ENCODE measurements around the gene SPINK1.
"Not testable (repeated sequence)": the region's sequence is repeated elsewhere in the genome, so short reads cannot be mapped to it uniquely, and the experiment has no call there.

The SPINK1 gene

DNA sequence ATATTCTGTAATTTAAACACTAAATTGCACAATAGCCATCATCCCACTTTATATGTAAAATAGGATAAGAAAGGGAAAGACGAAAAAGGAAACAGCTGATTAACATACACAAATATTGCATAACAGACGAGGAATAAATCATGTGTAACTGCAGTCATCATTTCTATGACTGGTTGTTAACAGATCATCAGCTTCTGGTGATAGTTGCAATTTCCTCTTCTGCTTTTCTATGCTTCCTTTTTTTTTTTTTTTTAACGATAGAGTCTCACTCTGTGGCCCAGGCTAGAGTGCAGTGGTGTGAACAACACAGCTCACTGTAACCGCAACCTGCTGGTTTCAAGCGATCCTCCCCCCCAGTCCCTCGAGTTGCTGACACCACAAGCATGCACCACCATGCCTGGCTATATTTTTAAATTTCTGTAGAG, 26.4 kb downstream of the SPINK1 start:
- no peak for DNase-seq (ENCODE audit: low read depth)

DNA sequence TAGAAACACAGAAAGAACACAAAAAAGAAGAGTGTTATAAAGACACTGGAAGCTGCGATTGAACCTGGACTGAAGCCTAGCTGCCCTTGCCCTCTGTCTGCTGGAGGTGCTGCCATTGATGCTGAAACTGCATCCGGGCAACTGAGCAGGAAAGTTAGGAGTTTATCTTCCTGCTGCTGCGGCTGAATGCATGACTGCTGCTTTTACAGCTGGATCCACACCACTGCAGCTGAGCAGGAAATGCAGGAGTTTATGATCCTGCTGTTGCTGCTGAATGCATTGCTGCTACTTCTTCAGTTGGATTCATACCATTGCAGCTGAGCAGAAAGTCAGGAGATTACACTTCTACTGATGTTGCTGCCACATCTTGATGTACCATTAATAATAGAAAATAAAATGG, 27.1 kb downstream of the SPINK1 start:
- no peak for DNase-seq (ENCODE audit: low read depth)

DNA sequence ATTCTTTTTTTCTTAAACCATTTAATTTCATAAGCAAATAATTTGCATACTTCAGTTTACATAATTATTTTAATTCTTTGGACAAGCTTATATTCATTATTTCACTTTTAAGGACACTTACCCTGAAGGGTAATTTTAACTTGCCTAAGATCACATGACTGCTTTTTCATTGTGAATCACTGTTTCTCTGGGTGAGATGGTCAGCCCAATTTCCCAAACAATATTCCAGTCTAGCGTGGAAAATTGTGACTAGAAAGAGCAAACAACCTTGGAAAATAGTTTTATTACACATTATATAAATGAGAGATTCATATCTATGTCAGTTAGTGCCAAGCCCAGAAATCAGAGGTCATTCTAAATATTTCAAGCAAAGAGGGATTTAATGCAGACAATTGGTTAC, 27.5 kb downstream of the SPINK1 start:
- no peak for DNase-seq (ENCODE audit: low read depth)

DNA sequence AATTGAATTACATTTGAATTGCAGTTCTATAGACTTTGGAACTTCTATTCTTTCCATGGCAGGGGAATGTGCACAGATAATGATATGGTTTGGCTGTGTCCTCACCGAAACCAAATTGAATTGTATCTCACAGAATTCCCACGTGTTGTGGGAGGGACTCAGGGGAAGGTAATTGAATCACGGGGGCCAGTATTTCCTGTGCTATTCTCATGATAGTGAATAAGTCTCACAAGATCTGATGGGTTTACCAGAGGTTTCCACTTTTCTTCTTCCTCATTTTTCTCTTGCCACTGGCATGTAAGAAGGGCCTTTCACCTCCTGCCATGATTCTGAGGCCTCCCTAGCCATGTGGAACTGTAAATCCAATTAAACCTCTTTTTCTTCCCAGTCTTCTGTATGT, 28.3 kb downstream of the SPINK1 start:
- not testable (repeated sequence) for DNase-seq (ENCODE audit: low read depth)

DNA sequence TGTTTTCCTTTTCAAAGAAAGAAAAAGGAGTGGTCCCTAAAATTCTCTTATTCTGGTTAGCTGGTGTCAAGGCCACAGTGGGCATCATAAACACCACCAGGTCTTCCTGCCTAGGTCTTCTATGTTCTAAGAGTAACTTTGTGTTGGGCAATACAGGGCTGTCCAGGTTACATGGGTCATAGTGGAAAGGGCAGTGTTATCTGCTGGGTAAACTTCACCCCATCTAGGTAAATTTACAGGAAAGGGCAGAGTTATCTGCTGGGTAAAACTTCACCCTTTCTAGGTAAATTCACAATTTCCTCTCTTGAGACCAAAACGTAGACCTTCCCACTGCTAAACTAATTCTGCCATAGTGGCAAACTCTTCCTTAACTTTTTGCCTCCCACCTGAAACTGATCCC, 30.0 kb downstream of the SPINK1 start:
- no peak for DNase-seq (ENCODE audit: low read depth)

DNA sequence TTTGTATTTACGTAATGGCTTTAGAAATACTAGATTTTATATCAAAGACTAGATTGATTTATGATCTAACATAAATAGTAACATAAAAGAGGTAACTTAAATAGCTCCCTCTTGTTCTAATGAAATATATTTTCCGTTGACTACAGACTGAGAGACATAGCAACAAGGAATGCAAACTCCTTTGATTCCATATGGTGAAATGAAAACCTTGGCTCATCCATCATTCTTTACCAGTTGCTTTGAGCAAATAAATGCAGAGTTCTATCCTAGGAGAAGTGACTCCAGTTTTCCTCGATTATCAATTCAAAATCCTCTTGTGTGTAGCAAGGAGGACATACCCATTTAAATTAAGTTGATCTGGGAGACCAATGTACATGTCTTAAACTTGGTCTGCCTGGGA, 31.0 kb downstream of the SPINK1 start:
- DNase-seq (ENCODE audit: low read depth) = no peak

DNA sequence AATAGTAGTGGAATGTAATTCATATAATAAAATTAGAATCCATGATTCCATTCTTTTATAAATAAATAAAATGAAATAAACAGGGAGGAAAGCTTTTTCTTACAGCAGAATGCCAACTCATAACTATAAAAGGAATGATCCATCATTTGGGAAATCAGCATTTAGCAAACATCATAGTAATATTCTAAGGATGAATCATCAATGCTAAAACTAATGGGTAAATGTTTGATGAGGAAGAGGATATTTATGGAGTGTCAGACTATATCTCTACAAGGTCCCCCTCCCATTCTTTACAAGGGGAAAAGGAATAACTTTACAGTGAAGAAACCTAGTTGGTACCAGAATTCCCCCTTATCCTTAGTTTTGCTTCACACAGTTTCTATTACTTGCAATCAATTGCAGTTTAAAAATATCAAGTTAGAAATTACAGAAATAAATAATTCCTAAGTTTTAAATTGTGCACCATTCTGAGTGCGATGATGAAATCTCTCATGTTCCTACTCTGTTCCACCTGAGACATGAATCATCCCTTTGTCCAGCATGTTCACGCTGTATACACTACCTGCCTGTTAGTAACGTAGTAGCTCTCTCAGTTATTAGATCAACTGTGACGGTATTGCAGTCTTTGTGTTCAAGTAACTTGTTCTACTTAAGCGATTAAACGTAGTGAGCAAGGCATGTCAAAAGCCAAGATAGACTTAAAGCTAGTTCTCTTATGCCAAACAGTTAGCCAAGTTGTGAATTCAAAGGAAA, 34.7 kb downstream of the SPINK1 start:
- DNase-seq (ENCODE audit: low read depth) = no peak

DNA sequence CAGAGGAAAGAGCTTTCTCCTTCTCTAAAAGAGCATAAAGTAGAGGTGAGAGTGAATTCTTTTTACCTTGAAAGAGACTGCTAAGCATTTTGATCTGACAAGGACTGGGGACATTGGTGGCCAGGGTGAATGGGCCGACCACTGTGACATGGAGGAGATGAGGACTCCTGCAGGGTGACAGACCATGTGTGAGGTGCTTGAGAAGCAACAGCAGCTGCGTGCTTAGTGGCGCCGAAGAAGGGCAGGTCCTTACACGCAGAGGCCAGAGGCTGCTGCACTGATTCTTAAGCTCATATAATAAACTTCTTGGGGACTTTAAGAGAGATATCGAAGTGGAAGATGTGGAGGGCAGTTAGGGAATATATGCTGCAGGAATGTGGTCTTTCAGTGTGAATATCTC, 40.3 kb downstream of the SPINK1 start:
- no peak for DNase-seq (ENCODE audit: low read depth)

DNA sequence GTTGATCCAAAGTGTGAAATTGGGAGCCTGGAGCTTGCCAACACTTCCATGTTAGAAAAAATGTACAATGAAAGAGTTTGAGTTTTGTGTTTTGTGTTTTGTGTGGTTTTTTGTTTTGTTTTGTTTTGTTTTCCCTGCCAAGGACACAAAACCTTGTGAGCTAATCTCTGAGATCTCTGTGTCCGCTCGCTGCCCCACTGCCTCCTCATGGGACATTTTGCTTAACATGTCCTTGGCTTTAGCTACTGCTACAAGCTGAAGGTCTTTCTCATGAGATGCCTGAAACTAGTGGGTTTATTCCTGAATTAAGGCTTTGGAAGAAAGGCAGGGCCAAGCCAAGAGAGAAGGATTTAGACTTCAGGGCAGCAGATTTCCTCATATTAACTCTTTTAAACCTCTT, 41.7 kb downstream of the SPINK1 start:
- DNase-seq (ENCODE audit: low read depth) = no peak

DNA sequence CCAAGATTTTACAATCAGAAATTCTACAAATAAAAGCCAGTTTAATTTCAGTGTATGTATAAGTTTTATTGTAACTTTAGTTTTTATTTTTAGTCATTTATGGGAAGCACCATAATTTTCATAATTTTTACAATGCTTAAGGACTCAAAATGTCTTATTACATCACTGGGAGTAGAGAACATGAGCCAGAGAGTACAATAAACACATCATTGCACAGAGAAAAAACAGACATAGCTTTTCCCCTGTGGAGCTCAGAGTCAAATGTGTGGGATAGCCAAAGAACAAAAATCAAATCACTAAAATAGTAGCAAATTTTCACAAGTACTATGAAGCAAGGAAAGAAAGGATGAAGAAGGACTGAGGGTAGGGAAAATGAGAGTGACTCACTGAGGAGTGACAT, 43.4 kb downstream of the SPINK1 start:
- no peak for DNase-seq (ENCODE audit: low read depth)

DNA sequence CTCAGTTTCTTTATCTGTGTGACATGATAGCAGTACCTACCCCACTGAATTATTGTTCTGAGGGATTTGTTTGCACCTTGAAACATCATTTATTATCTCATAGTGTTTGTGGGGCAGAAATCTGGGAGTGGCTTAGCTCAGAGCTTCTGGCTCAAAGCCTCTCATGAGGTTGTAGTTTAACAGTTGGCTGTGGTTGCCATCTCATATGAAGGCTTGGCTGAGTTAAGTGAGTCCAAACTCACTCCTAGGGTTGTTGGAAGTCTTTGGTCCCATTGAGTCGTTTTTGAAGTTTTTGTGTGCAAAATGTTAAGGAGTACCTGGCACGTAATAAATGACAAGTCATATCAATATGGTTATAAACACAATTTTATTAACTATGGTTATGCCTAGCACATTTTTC, 45.3 kb downstream of the SPINK1 start:
- DNase-seq (ENCODE audit: low read depth) = no peak

DNA sequence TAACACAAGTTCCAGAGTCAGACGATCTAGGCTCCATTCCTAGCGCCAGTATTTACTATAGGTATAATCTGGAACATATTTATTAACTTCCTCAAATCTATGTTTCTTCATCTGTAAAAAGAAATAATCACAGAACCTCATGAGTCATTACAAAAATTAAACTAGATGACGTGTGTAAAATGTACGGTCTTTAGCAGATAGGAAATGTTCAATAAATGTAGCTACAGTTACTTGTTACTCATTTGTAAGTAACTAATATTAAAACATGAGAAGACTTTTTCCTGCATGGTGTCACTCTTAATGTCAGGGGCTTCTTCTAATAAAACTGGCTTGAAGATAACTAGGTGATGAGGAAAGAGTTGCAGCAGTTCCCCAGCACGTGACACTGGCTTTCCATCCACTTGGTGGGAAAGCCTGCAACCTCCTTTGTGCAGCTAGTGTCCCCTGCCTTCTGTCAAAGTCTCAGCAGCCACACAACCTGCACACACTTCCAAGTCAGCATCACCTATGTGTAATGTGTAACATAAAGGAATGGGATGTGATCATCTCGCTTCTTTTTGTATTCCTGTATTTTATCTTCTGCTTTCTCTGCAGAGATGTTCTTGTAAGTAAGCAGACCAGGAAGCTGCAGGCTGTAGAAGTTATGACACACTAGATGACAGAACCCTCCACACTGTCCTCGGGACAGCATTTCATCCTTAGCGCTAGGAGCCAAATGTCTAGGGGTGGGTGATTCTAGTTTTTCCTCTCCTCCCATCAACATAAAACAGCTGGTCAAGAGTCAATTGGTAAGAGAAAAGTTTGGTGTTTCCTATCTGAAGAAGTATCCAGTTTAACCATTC, 47.1 kb downstream of the SPINK1 start:
- no peak for DNase-seq (ENCODE audit: low read depth)

DNA sequence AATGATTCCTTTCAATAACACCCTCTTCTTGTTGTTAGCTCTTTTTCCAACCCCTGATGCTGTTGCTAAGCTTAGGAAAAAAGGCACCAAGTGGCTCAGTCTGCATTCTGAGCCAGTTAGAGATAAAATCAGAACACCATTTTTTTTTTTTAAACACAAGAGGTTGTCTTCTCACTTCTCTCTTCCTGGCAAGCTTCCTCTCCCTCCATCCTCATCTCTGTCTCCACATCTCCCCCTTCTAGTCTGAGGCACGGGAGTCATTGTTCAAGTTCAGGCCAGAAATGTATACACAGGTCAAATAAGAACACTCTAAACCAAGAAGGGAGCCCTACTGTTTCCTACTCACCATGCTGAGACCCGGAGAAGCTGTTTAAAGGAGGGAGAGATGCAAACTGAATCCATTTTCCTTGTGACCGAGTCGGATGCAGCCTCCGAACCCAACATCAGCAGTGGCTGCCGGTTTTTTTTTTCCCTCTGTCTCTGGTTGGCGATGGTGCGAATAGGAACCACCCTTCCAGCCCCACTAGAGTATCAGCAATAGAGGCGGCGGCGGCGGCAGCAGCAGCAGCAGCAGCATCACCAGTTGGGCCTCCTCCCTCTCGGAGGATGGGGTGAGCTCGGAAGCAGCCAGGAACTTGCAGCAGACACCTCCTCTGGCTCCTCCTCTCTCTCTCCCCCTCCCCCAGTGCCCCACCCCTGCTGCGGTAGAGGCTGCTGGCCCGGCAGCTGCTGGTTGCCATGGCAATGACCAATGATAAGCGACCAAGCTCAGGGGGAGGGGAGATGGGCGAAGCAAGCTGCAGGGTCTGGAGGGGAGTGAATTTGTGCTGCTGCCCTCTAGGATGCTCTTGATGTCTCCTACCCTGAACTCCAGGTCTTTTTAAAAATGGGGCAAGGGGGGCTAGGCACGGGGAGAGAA, 49.1 kb downstream of the SPINK1 start, which contains the start of gene JAKMIP2:
Gene JAKMIP2 (minus strand): TSS at position 619 of the 919 bp plus-strand sequence. CDS start 110,922 bp downstream, outside the sequence.
- no peak for DNase-seq (ENCODE audit: low read depth)

DNA sequence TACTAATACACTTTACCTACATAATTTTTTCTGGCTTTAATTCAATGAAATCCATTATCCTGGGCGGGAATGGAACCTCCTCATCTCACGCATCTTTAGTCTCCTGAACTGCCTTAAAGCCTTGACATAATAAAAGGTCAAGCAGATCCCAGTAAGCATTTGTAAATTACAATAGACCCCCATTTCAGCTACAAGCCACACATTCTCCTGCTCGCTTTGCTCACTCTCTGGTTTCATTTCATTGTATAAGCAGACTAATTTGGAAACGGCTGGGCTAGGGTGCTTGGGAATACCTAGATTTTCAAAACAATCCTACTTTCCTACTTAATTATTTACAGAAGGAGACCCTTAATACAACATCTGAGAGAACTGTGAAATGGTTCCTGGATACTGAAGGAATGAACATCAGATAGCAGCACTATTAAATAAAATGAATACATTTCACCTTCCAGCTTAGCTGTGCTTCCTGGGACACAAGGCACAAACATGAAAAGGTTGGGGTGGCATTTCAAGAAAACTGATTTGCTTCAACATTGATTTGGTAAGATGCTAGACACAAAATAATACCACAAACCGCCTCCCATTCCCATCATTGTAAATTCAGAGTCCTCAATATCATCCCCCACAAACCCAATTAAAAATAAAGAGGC, 50.4 kb downstream of the SPINK1 start:
- no peak for DNase-seq (ENCODE audit: low read depth)

DNA sequence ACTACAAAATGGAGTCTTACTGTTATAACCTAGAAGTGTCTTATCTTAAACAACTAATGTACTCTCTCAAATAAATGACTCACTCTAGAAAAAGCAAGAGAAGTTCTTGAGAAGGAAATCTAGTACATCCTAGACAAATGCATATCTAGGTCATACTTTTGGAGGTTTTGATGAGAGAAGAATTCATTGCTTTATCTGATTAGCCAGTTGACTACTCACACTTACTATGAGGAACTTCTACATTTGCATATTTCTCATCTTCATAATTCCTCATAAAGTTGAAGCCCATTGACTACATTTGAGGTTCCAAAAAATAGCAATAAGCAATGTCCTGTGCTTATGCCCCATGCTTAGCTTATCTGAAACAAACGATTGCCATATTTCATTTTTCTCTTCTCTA, 51.8 kb downstream of the SPINK1 start:
- DNase-seq (ENCODE audit: low read depth) = no peak

DNA sequence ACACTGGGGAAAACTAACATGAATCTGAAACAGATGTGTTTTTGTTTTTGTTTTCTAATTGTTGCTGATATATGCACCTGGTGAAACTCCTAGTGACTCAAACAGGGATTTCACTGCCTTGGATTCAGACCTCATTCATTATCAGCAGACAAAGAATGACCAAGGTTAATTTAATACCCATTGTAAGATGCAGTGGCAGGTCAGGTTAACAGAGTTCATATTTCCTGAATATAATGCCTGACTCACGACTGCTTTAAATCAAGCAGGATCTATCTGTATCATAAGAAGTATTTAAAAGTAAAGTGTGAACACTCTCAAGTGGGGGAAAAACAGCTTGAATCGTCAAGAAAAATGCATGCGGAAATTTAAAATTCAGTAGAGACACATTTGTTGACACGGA, 54.5 kb downstream of the SPINK1 start:
- DNase-seq (ENCODE audit: low read depth) = no peak

All from GM04504 (cell line).